Gastroesophageal sphincter (tissue), 3 donors: ENCODE measurements around the gene EPHA3.

Source experiments
- CTCF ChIP-seq, 4 experiments: fragments of 200-600 bp in 2 of 4; fragments of 450-650 bp in 2 of 4; sonication (generic) in 1 of 4; IDR thresholded peaks; one replicate each; pipeline ENCODE4 v1.5.1; 2017 to 2019; ENCODE audit warnings: antibody characterized with exemption in 4 of 4, mild to moderate bottlenecking in 2 of 4, moderate library complexity in 2 of 4
- EP300 ChIP-seq: sonication (generic); formaldehyde crosslinking; IDR thresholded peaks from one replicate; pipeline ENCODE4 v1.6.1; 2017; ENCODE audit warnings: antibody characterized with exemption, mild to moderate bottlenecking
- POLR2A ChIP-seq, 2 donors: fragments of 450-650 bp; IDR thresholded peaks; one replicate each; pipeline ENCODE4 v1.6.1; 2017; ENCODE audit warnings: antibody characterized with exemption in 2 of 2, mild to moderate bottlenecking in 2 of 2, moderate library complexity in 1 of 2
- POLR2AphosphoS5 ChIP-seq: sonication (generic); formaldehyde crosslinking; IDR thresholded peaks from one replicate; pipeline ENCODE4 v1.6.1; 2017; ENCODE audit warnings: antibody characterized with exemption

GRCh38 chr3:89239774-89240173 is 132.4 kb downstream of the EPHA3 start:
- TF ChIP-seq CTCF (IDR thresholded peaks at IDR 0.05) = no peak
- no peak for TF ChIP-seq POLR2AphosphoS5
- TF ChIP-seq POLR2A (IDR thresholded peaks at IDR 0.05) = no peak
- no peak for TF ChIP-seq EP300
